Measurements from ENCODE around the gene CCR8.

CCR8 gene

DNA sequence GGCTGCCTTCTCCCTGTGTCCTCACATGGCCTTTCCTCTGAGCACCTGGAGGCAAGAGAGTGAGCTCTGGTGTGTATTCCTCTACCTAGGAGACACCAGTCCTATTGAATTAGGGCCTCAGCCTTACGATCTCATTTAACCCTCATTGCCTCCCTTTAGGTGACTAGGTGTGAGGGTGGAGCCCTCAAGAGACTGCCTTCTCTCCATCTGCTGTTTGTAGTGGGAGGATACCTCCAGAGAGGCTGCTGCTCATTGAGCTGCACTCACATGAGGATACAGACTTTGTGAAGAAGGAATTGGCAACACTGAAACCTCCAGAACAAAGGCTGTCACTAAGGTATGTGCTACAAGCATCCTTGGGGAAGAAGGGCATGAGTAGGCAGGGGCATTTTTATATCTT, at the start of gene CCR8:
Gene CCR8, plus strand, starts transcription at position 217 of the 400 bp plus-strand sequence. CDS start 2,623 bp downstream, outside the sequence.
- no peak for TF ChIP-seq CTCF (IDR thresholded peaks at IDR 0.05; ENCODE audit: low read depth, low read length, missing control alignments)
- no peak for DNase-seq
- H3K27ac ChIP-seq: no peak within 1 kb of the TSS
- no peaks in the 10 kb centered on the region for H3K36me3 ChIP-seq (replicated peaks)
- no peak within 1 kb of the TSS for H3K4me3 ChIP-seq (ENCODE audit: low read depth, low read length)
- H3K27me3 ChIP-seq (replicated peaks): no peaks in the 10 kb centered on the region
- in situ Hi-C loops (cut with HindIII; ENCODE audit: low pct_ligation_motif_present, low sequenced_read_pairs): no loop called here

GRCh38 chr3:39279745-39280517, 49.6 kb upstream of the CCR8 start, which contains the start of gene CX3CR1:
CX3CR1 (minus strand) TSS chr3:39280036; CDS start chr3:39266509, 13,527 bp downstream.
- Histone ChIP-seq H3K27me3 (replicated peaks) (no peaks in the 10 kb centered on the region), H3K27ac (no peak within 1 kb of the TSS), H3K36me3 (replicated peaks) (no peaks in the 10 kb centered on the region), H3K4me3 (ENCODE audit: low read depth, low read length) (no peak within 1 kb of the TSS)
- DNase-seq: no peak
- in situ Hi-C loops (cut with HindIII; ENCODE audit: low pct_ligation_motif_present, low sequenced_read_pairs): loop anchor here (25.0 kb wide), 1 partner anchor 168 kb away; the partner anchor contains the start of genes GORASP1 and TTC21A
- TF ChIP-seq CTCF (IDR thresholded peaks at IDR 0.05; ENCODE audit: low read depth, low read length, missing control alignments): no peak

- H3K4me3 ChIP-seq (ENCODE audit: low read depth, low read length): no peak overlapping the region
- in situ Hi-C loops (cut with HindIII; ENCODE audit: low pct_ligation_motif_present, low sequenced_read_pairs): loop anchor here (25.0 kb wide), 1 partner anchor 168 kb away; the partner anchor contains the start of genes GORASP1 and TTC21A
- no peak overlapping the region for H3K27ac ChIP-seq
Measured at GRCh38 chr3:39280571-39280970, 48.9 kb upstream of the CCR8 start.

GRCh38 chr3:39281533-39281932, 48.0 kb upstream of the CCR8 start:
- H3K4me3 ChIP-seq (ENCODE audit: low read depth, low read length): no peak overlapping the region
- no peaks in the 10 kb centered on the region for H3K36me3 ChIP-seq (replicated peaks)
- H3K27ac ChIP-seq: no peak overlapping the region
- in situ Hi-C loops (cut with HindIII; ENCODE audit: low pct_ligation_motif_present, low sequenced_read_pairs): loop anchor here (25.0 kb wide), 1 partner anchor 169 kb away; the partner anchor contains the start of genes GORASP1 and TTC21A
- TF ChIP-seq CTCF (IDR thresholded peaks at IDR 0.05; ENCODE audit: low read depth, low read length, missing control alignments): no peak
- DNase-seq: no peak
- H3K27me3 ChIP-seq (replicated peaks): no peaks in the 10 kb centered on the region

More at GRCh38 chr3:39280571-39280970, 48.9 kb upstream of the CCR8 start:
- H3K36me3 ChIP-seq (replicated peaks): no peaks in the 10 kb centered on the region
- no peaks in the 10 kb centered on the region for H3K27me3 ChIP-seq (replicated peaks)
- DNase-seq: no peak
- no peak for TF ChIP-seq CTCF (IDR thresholded peaks at IDR 0.05; ENCODE audit: low read depth, low read length, missing control alignments)

GRCh38 chr3:39282057-39282456, 47.5 kb upstream of the CCR8 start:
- H3K36me3 ChIP-seq (replicated peaks): no peaks in the 10 kb centered on the region
- in situ Hi-C loops (cut with HindIII; ENCODE audit: low pct_ligation_motif_present, low sequenced_read_pairs): loop anchor here (25.0 kb wide), 1 partner anchor 170 kb away; the partner anchor contains the start of genes GORASP1 and TTC21A
- DNase-seq: no peak

More at GRCh38 chr3:39282057-39282456, 47.5 kb upstream of the CCR8 start:
- H3K27ac ChIP-seq: no peak overlapping the region
- H3K4me3 ChIP-seq (ENCODE audit: low read depth, low read length): no peak overlapping the region
- H3K27me3 ChIP-seq (replicated peaks): no peaks in the 10 kb centered on the region
- no peak for TF ChIP-seq CTCF (IDR thresholded peaks at IDR 0.05; ENCODE audit: low read depth, low read length, missing control alignments)

Data from brain microvascular endothelial cell (primary cell).